IMR-90 (cell line): ENCODE measurements around the gene ANO4. TPM values are rescaled to one million over a fixed set of nuclear protein-coding genes. Genes with fewer than 3 reads are reported as not detected.

ENCODE experiments used
- ATAC-seq: fragments of 200-7000 bp; cut with Tn5 transposase; 2 replicates; pipeline ENCODE4 v1.9.1; 2020; ENCODE audit warnings: low read depth, mild to moderate bottlenecking, moderate library complexity
- BruUV-seq: library from RNA; stranded (reverse); fragments of 400-500 nt; replicated peaks from 2 replicates; lab custom pipeline; 2021; lab: Mats Ljungman, UMichigan
- CTCF ChIA-PET: fragments of 300-600 bp; formaldehyde crosslinking; extraction: SDS; loops from one replicate; lab custom pipeline; 2021; ENCODE audit warnings: antibody characterized with exemption; lab: Yijun Ruan, JAX
- POLR2A ChIA-PET: fragments of 300-600 bp; sonication (Branson Sonifier 250); formaldehyde crosslinking; loops from one replicate; lab custom pipeline; 2022; ENCODE audit warnings: antibody characterized with exemption; ENCODE audit not compliant: unreplicated experiment; lab: Charles Lee
- DNase-seq: peaks from one replicate; pipeline ENCODE4 v3.0.0; 2013
- H2AFZ ChIP-seq: replicated peaks from 2 replicates; pipeline ENCODE3; 2013; ENCODE audit warnings: low read length, mild to moderate bottlenecking; ENCODE audit not compliant: poor library complexity
- H2AK5ac ChIP-seq: 2 replicates; pipeline ENCODE4 v1.6.1; 2013; ENCODE audit warnings: low read depth, low read length, inconsistent platforms
- H2AK9ac ChIP-seq: replicated peaks from 2 replicates; pipeline ENCODE3; 2013; ENCODE audit warnings: mild to moderate bottlenecking, low read depth, low read length, moderate library complexity; ENCODE audit not compliant: poor library complexity
- H2BK120ac ChIP-seq: 2 replicates; pipeline ENCODE4 v1.6.1; 2013; ENCODE audit warnings: low read depth, low read length, inconsistent platforms
- H2BK15ac ChIP-seq: 3 replicates; pipeline ENCODE4 v1.6.1; 2013; ENCODE audit warnings: low read depth, low read length, inconsistent platforms
- H2BK20ac ChIP-seq: 2 replicates; pipeline ENCODE4 v1.6.1; 2013; ENCODE audit warnings: low read depth, mild to moderate bottlenecking, inconsistent platforms, low read length, moderate library complexity
- H2BK5ac ChIP-seq: 2 replicates; pipeline ENCODE4 v1.6.1; 2013; ENCODE audit warnings: mild to moderate bottlenecking, low read depth, low read length, inconsistent platforms; ENCODE audit not compliant: poor library complexity, severe bottlenecking
- H3K14ac ChIP-seq: replicated peaks from 2 replicates; pipeline ENCODE4 v1.6.1; 2013; ENCODE audit warnings: low read depth, low read length, inconsistent platforms
- H3K18ac ChIP-seq: 2 replicates; pipeline ENCODE4 v1.6.1; 2013; ENCODE audit warnings: low read depth, low read length, control low read depth
- H3K23ac ChIP-seq: 2 replicates; pipeline ENCODE4 v1.6.1; 2013; ENCODE audit warnings: low read depth, low read length, inconsistent platforms
- H3K27ac ChIP-seq: 2 replicates; pipeline ENCODE4 v1.5.1; 2013; ENCODE audit warnings: mild to moderate bottlenecking, control low read depth, low read length; ENCODE audit not compliant: insufficient read depth
- H3K27me3 ChIP-seq: 2 replicates; pipeline ENCODE4 v1.6.1; 2013; ENCODE audit warnings: low read length; ENCODE audit not compliant: control insufficient read depth, insufficient read depth
- H3K36me3 ChIP-seq: 2 replicates; pipeline ENCODE4 v1.6.1; 2013; ENCODE audit warnings: low read length, mixed read lengths; ENCODE audit not compliant: control insufficient read depth, insufficient read depth
- H3K4ac ChIP-seq: 2 replicates; pipeline ENCODE4 v1.6.1; 2013; ENCODE audit warnings: low read depth, low read length, inconsistent platforms
- H3K4me1 ChIP-seq: 2 replicates; pipeline ENCODE4 v1.6.1; 2013; ENCODE audit warnings: low read length, mixed read lengths; ENCODE audit not compliant: control insufficient read depth, insufficient read depth
- H3K4me2 ChIP-seq: 2 replicates; pipeline ENCODE4 v1.6.1; 2013; ENCODE audit warnings: low read depth, mild to moderate bottlenecking, control low read depth, low read length, moderate library complexity
- H3K4me3 ChIP-seq: 2 replicates; pipeline ENCODE4 v1.5.1; 2013; ENCODE audit warnings: low read depth, mild to moderate bottlenecking, control low read depth, low read length, moderate library complexity; ENCODE audit not compliant: insufficient read depth
- H3K56ac ChIP-seq: 2 replicates; pipeline ENCODE4 v1.6.1; 2013; ENCODE audit warnings: low read length, inconsistent platforms; ENCODE audit not compliant: insufficient read depth; ENCODE audit errors: extremely low read depth
- H3K79me1 ChIP-seq, 2 experiments: 2 replicates each; pipeline ENCODE4 v1.6.1; 2013; ENCODE audit warnings: low read length in 2 of 2, inconsistent platforms in 1 of 2, low read depth in 1 of 2
- H3K9ac ChIP-seq: 2 replicates; pipeline ENCODE4 v1.6.1; 2013; ENCODE audit warnings: low read depth, low read length, control low read depth
- H3K9me1 ChIP-seq: 2 replicates; pipeline ENCODE4 v1.6.1; 2013; ENCODE audit warnings: low read length, inconsistent platforms; ENCODE audit not compliant: insufficient read depth
- H3K9me3 ChIP-seq: 2 replicates; pipeline ENCODE4 v1.6.1; 2013; ENCODE audit warnings: low read length; ENCODE audit not compliant: control insufficient read depth, insufficient read depth
- H4K20me1 ChIP-seq: 2 replicates; pipeline ENCODE4 v1.6.1; 2013; ENCODE audit warnings: low read length, inconsistent platforms; ENCODE audit not compliant: insufficient read depth
- H4K5ac ChIP-seq: 2 replicates; pipeline ENCODE4 v1.6.1; 2013; ENCODE audit warnings: mild to moderate bottlenecking, low read depth, low read length, control low read depth
- H4K8ac ChIP-seq, 2 experiments: 2 replicates each; pipeline ENCODE4 v1.6.1; 2013; ENCODE audit warnings: low read depth in 2 of 2, low read length in 2 of 2, control low read depth in 1 of 2, inconsistent platforms in 1 of 2
- H4K91ac ChIP-seq: 2 replicates; pipeline ENCODE4 v1.6.1; 2013; ENCODE audit warnings: low read depth, low read length, inconsistent platforms; ENCODE audit not compliant: insufficient read depth
- BHLHE40 ChIP-seq: fragments of 150-350 bp; IDR thresholded peaks from 2 replicates; pipeline ENCODE4 v1.6.1; 2016; ENCODE audit warnings: mild to moderate bottlenecking, low read depth, low read length
- CEBPB ChIP-seq: IDR thresholded peaks from 2 replicates; pipeline ENCODE4 v1.6.1; 2012; ENCODE audit warnings: low read depth, low read length, improper control_type of control experiment
- CHD1 ChIP-seq: IDR thresholded peaks from 2 replicates; pipeline ENCODE4 v1.6.1; 2012; ENCODE audit warnings: low read depth, low read length, improper control_type of control experiment
- CTCF ChIP-seq: conservative IDR thresholded peaks from 2 replicates; pipeline ENCODE4 v1.5.1; 2012; ENCODE audit warnings: mild to moderate bottlenecking, low read depth, low read length, improper control_type of control experiment
- ELK1 ChIP-seq: fragments of 150-350 bp; IDR thresholded peaks from 2 replicates; pipeline ENCODE4 v1.6.1; 2016; ENCODE audit warnings: low read depth, mild to moderate bottlenecking, low read length, moderate library complexity, borderline replicate concordance
- MAFK ChIP-seq: IDR thresholded peaks from 2 replicates; pipeline ENCODE4 v1.6.1; 2012; ENCODE audit warnings: low read depth, low read length, improper control_type of control experiment
- MAZ ChIP-seq: IDR thresholded peaks from 2 replicates; pipeline ENCODE4 v1.6.1; 2012; ENCODE audit warnings: low read depth, mild to moderate bottlenecking, low read length, improper control_type of control experiment, moderate library complexity, borderline replicate concordance
- MXI1 ChIP-seq: IDR thresholded peaks from 2 replicates; pipeline ENCODE4 v1.6.1; 2012; ENCODE audit warnings: low read depth, mild to moderate bottlenecking, low read length, moderate library complexity, borderline replicate concordance
- NFE2L2 ChIP-seq: fragments of 150-350 bp; IDR thresholded peaks from 2 replicates; pipeline ENCODE4 v1.6.1; 2016; ENCODE audit warnings: low read depth, mild to moderate bottlenecking, low read length
- RCOR1 ChIP-seq: IDR thresholded peaks from 2 replicates; pipeline ENCODE4 v1.6.1; 2012; ENCODE audit warnings: mild to moderate bottlenecking, low read length, improper control_type of control experiment; ENCODE audit not compliant: insufficient replicate concordance
- RFX5 ChIP-seq: IDR thresholded peaks from 2 replicates; pipeline ENCODE4 v1.8.0; 2012; ENCODE audit warnings: low read depth, mild to moderate bottlenecking, low read length, moderate library complexity
- SMC3 ChIP-seq: fragments of 150-350 bp; IDR thresholded peaks from 2 replicates; pipeline ENCODE4 v1.6.1; 2016; ENCODE audit warnings: low read depth, mild to moderate bottlenecking, antibody characterized with exemption, low read length, moderate library complexity
- USF2 ChIP-seq: fragments of 150-350 bp; IDR thresholded peaks from 2 replicates; pipeline ENCODE4 v1.6.1; 2017; ENCODE audit warnings: mild to moderate bottlenecking, antibody characterized with exemption, low read length, low read depth
- WGBS, 2 experiments: methylation state at CpG; one replicate each; pipeline versions ENCODE4 v1.1.5 to v1.1.7; 2013; ENCODE audit warnings: missing lambda C conversion rate in 2 of 2; ENCODE audit not compliant: insufficient read length in 1 of 2; ENCODE audit errors: extremely low coverage in 2 of 2; 5-methylcytosine and 5-hydroxymethylcytosine counted together
- dilution Hi-C: fragments of 300-500 bp; cut with HindIII; formaldehyde crosslinking; loops from one replicate; pipeline ENCODE4 v1.14.3; 2018; ENCODE audit warnings: low sequenced_read_pairs; ENCODE audit not compliant: unreplicated experiment
- in situ Hi-C: fragments of 300-500 bp; cut with MboI; formaldehyde crosslinking; loops from 3 replicates; pipeline ENCODE4 v1.14.3; 2019; ENCODE audit warnings: low sequenced_read_pairs, inconsistent platforms, mixed read lengths
- intact Hi-C: fragments of 100-400 bp; cut with micrococcal nuclease; formaldehyde crosslinking; loops from 2 replicates; pipeline ENCODE4 v1.10.0; 2022
- polyA plus RNA-seq, 3 experiments: library from polyadenylated mRNA; depleted of rRNA; stranded (reverse); fragments of >200 nt; gene quantifications; 2 replicates each; pipeline ENCODE4 v1.2.3, GENCODE V29; 2012; ENCODE audit warnings: low replicate concordance in 1 of 3
- total RNA-seq: library from RNA; depleted of rRNA; stranded (reverse); fragments of >200 nt; gene quantifications from 2 replicates; pipeline ENCODE4 v1.2.3, GENCODE V29; 2012

ANO4 gene
- total and polyA plus RNA-seq, 2 of the 4 experiments (the other 2 are of a cell fraction), result 4.7 to 10.2 TPM

- H3K4ac ChIP-seq, result no peak overlapping the region
- CTCF ChIA-PET, result interaction anchor here (0.7 kb wide), 1 partner anchor 18 kb away, joined by 3 read pairs; no protein-coding TSS in a partner anchor
- no peak overlapping the region for H3K18ac ChIP-seq
- H3K4me2 ChIP-seq, result no peak overlapping the region
- H3K9me3 ChIP-seq, result no peaks in the 10 kb centered on the region
- H2BK15ac ChIP-seq, result no peak overlapping the region
- no peak overlapping the region for H2AK5ac ChIP-seq
- H2AK9ac ChIP-seq, result no peak overlapping the region
- H3K23ac ChIP-seq, result no peak overlapping the region
- ATAC-seq (no peak), DNase-seq (no peak)
- no peak overlapping the region for H4K5ac ChIP-seq
- dilution Hi-C loops, result no loop called here
- no peak overlapping the region for H4K91ac ChIP-seq
- no peak overlapping the region for H3K9ac ChIP-seq
- BruUV-seq, result no TSS peak
- H3K27me3 ChIP-seq, result no peaks in the 10 kb centered on the region
- H3K14ac ChIP-seq, result no peak overlapping the region
- no peak overlapping the region for H2BK20ac ChIP-seq
- peaks cover 0 to 4% of the 10 kb centered on the region in 2 experiments; a peak in 1 of 4 replicates for H3K79me1 ChIP-seq
- no peaks in the 10 kb centered on the region; the same call in 1 of the 2 replicates for H3K4me1 ChIP-seq
- no peaks in the 10 kb centered on the region for H3K36me3 ChIP-seq
- H4K20me1 ChIP-seq, result no peaks in the 10 kb centered on the region
- POLR2A ChIA-PET, result no interaction called here
- in situ Hi-C loops, result no loop called here
- TF ChIP-seq SMC3, result no peak
- no peak for TF ChIP-seq CTCF
- no peak for TF ChIP-seq CEBPB
- no peak for TF ChIP-seq MXI1
- TF ChIP-seq RFX5, result no peak
- no peak for TF ChIP-seq MAZ
- TF ChIP-seq USF2, result no peak
- no peak for TF ChIP-seq NFE2L2
- TF ChIP-seq MAFK, result no peak
- no peak for TF ChIP-seq ELK1
- TF ChIP-seq RCOR1, result no peak
- no peak for TF ChIP-seq CHD1
- no peak for TF ChIP-seq BHLHE40
- intact Hi-C loops, result no loop called here
- no peak overlapping the region for H2BK5ac ChIP-seq
- peaks cover 4% of the 10 kb centered on the region; the same call in 1 of the 2 replicates for H3K9me1 ChIP-seq
- H2BK120ac ChIP-seq, result no peak overlapping the region
- no peak overlapping the region for H4K8ac ChIP-seq
- no CpG with 5 or more reads among the region's 2 CpGs for WGBS, 2 experiments
- H3K56ac ChIP-seq, result no peak overlapping the region
- no peak overlapping the region for H3K4me3 ChIP-seq
- no peak overlapping the region for H2AFZ ChIP-seq
- no peak overlapping the region for H3K27ac ChIP-seq
These were observed 138.0 kb downstream of the ANO4 start for GRCh38 chr12:100932571-100932970.
